ENCODE data around the gene TBPL1. TPM values are rescaled to one million over a fixed set of nuclear protein-coding genes. Genes with fewer than 3 reads are reported as not detected.
"Not testable (repeated sequence)": the region's sequence is repeated elsewhere in the genome, so short reads cannot be mapped to it uniquely, and the experiment has no call there.

Gene TBPL1
- total RNA-seq, 5 donors from 2014 or later (not counting 1 experiment from before 2014, with no cell fraction given) = 27.7 to 30.5 (median 28.9) TPM

GRCh38 chr6:133918208-133918930, 34.7 kb upstream of the TBPL1 start:
- Histone ChIP-seq H3K36me3 (ENCODE audit: control insufficient read depth in 2 of 2, extremely low read depth in 1 of 2, insufficient read depth in 1 of 2, low read length in 1 of 2) (no peaks in the 10 kb centered on the region), H3K27me3 (replicated peaks in 1 of 2; ENCODE audit: control insufficient read depth in 2 of 2, extremely low read depth in 1 of 2, insufficient read depth in 2 of 2, low read length in 1 of 2) (peaks cover 2 to 10% of the 10 kb centered on the region in 2 experiments), H3K9me3 (no peaks in the 10 kb centered on the region), H3K4me1 (ENCODE audit: control insufficient read depth in 1 of 2, extremely low read depth in 1 of 2, insufficient read depth in 2 of 2, low read length in 2 of 2) (no peaks in the 10 kb centered on the region), H3K27ac (ENCODE audit: low read length) (no peak overlapping the region), H3K4me3 (ENCODE audit: control insufficient read depth in 1 of 2, extremely low read depth in 1 of 2, low read length in 1 of 2) (no peak overlapping the region)
- Mint-ChIP-seq H3K9me3 (no peaks in the 10 kb centered on the region), H3K4me1 (peaks cover 4 to 5% (median 4%) of the 10 kb centered on the region in 3 donors), H3K4me3 (no peak overlapping the region), H3K27ac (no peak overlapping the region), H3K36me3 (no peaks in the 10 kb centered on the region), H3K27me3 (peaks cover 5 to 15% of the 10 kb centered on the region in 2 donors)
- POLR2A ChIA-PET = no interaction called here
- no CpG with 5 or more reads among the region's 2 CpGs for WGBS (ENCODE audit: insufficient coverage)
- DNase-seq (no peak), ATAC-seq (replicated peaks in 1 of 4) (no peak)
- CTCF ChIA-PET = interaction anchor here (0.6 to 3.5 kb wide), 7 partner anchors 20 to 739 kb away, joined by 3 to 24 read pairs (median 4); no protein-coding TSS in a partner anchor

GRCh38 chr6:133919362-133919761, 33.7 kb upstream of the TBPL1 start:
- POLR2A ChIA-PET = no interaction called here
- ATAC-seq (replicated peaks in 1 of 4) (no peak), DNase-seq (no peak)
- Histone ChIP-seq H3K4me3 (ENCODE audit: control insufficient read depth in 1 of 2, extremely low read depth in 1 of 2, low read length in 1 of 2) (no peak overlapping the region), H3K36me3 (ENCODE audit: control insufficient read depth in 2 of 2, extremely low read depth in 1 of 2, insufficient read depth in 1 of 2, low read length in 1 of 2) (no peaks in the 10 kb centered on the region), H3K9me3 (no peaks in the 10 kb centered on the region), H3K4me1 (ENCODE audit: control insufficient read depth in 1 of 2, extremely low read depth in 1 of 2, insufficient read depth in 2 of 2, low read length in 2 of 2) (no peaks in the 10 kb centered on the region), H3K27ac (ENCODE audit: low read length) (no peak overlapping the region), H3K27me3 (replicated peaks in 1 of 2; ENCODE audit: control insufficient read depth in 2 of 2, extremely low read depth in 1 of 2, insufficient read depth in 2 of 2, low read length in 1 of 2) (peaks cover 4 to 13% of the 10 kb centered on the region in 2 experiments)
- Mint-ChIP-seq H3K9me3 (no peaks in the 10 kb centered on the region), H3K36me3 (no peaks in the 10 kb centered on the region), H3K27me3 (peaks cover 10 to 21% of the 10 kb centered on the region in 2 donors), H3K27ac (no peak overlapping the region), H3K4me3 (no peak overlapping the region), H3K4me1 (peaks cover 4 to 5% (median 4%) of the 10 kb centered on the region in 3 donors)
- CTCF ChIA-PET = no interaction called here
- WGBS (ENCODE audit: insufficient coverage) = 64% methylated on average over 3 of the region's 5 CpGs

- Histone ChIP-seq H3K27ac (ENCODE audit: low read length) (no peak overlapping the region), H3K4me3 (ENCODE audit: control insufficient read depth in 1 of 2, extremely low read depth in 1 of 2, low read length in 1 of 2) (no peak overlapping the region), H3K36me3 (ENCODE audit: control insufficient read depth in 2 of 2, extremely low read depth in 1 of 2, insufficient read depth in 1 of 2, low read length in 1 of 2) (no peaks in the 10 kb centered on the region), H3K9me3 (no peaks in the 10 kb centered on the region), H3K4me1 (ENCODE audit: control insufficient read depth in 1 of 2, extremely low read depth in 1 of 2, insufficient read depth in 2 of 2, low read length in 2 of 2) (no peaks in the 10 kb centered on the region), H3K27me3 (replicated peaks in 1 of 2; ENCODE audit: control insufficient read depth in 2 of 2, extremely low read depth in 1 of 2, insufficient read depth in 2 of 2, low read length in 1 of 2) (peaks cover 2 to 13% of the 10 kb centered on the region in 2 experiments)
- ATAC-seq (replicated peaks in 1 of 4) (peak; percentile 34 to 71 (median 48)), DNase-seq (peak; percentile 19 to 80 (median 58))
- ChIA-PET POLR2A (interaction anchor here in 1 of 2 donors (0.5 kb wide), 1 partner anchor 1121 kb away, joined by 12 read pairs; no protein-coding TSS in a partner anchor), CTCF (interaction anchor here (0.6 to 7.8 kb wide), 16 partner anchors 8 to 1251 kb away, joined by 3 to 201 read pairs (median 4); partner anchors contain the start of gene TBPL1 (in 1 of the 2))
- H3K27ac Mint-ChIP-seq = no peak overlapping the region
- H3K4me1 Mint-ChIP-seq = peaks cover 4 to 5% (median 4%) of the 10 kb centered on the region in 3 donors
- H3K9me3 Mint-ChIP-seq = no peaks in the 10 kb centered on the region
- no CpG with 5 or more reads among the region's 6 CpGs for WGBS (ENCODE audit: insufficient coverage)
- no peak overlapping the region for H3K4me3 Mint-ChIP-seq
- no peaks in the 10 kb centered on the region for H3K36me3 Mint-ChIP-seq
- H3K27me3 Mint-ChIP-seq = peaks cover 9 to 23% of the 10 kb centered on the region in 2 donors
These were observed 31.7 kb upstream of the TBPL1 start for GRCh38 chr6:133921249-133921859.

- H3K4me1 Mint-ChIP-seq = no peaks in the 10 kb centered on the region
- ChIA-PET CTCF (interaction anchor here (0.5 to 7.8 kb wide), 52 partner anchors 8 to 1253 kb away, joined by 3 to 201 read pairs (median 5); partner anchors contain the start of gene TBPL1 (in 1 of the 2)), POLR2A (interaction anchor here in 1 of 2 donors (0.5 kb wide), 1 partner anchor 1213 kb away, joined by 3 read pairs; no protein-coding TSS in a partner anchor)
- no peaks in the 10 kb centered on the region for H3K9me3 ChIP-seq
- DNase-seq (peak in 33 of 35 experiments; percentile 8 to 82 (median 42)), ATAC-seq (replicated peaks in 1 of 4) (peak; percentile 80 to 89 (median 86))
- peaks cover 20 to 40% of the 10 kb centered on the region in 2 donors for H3K27me3 Mint-ChIP-seq
- H3K4me1 ChIP-seq (ENCODE audit: control insufficient read depth in 1 of 2, extremely low read depth in 1 of 2, insufficient read depth in 2 of 2, low read length in 2 of 2) = no peaks in the 10 kb centered on the region
- H3K27me3 ChIP-seq (replicated peaks in 1 of 2; ENCODE audit: control insufficient read depth in 2 of 2, extremely low read depth in 1 of 2, insufficient read depth in 2 of 2, low read length in 1 of 2) = peaks cover 6 to 19% of the 10 kb centered on the region in 2 experiments
- no peak overlapping the region for H3K27ac ChIP-seq (ENCODE audit: low read length)
- H3K4me3 Mint-ChIP-seq = no peak overlapping the region
- no peaks in the 10 kb centered on the region for H3K36me3 ChIP-seq (ENCODE audit: control insufficient read depth in 2 of 2, extremely low read depth in 1 of 2, insufficient read depth in 1 of 2, low read length in 1 of 2)
- H3K36me3 Mint-ChIP-seq = no peaks in the 10 kb centered on the region
- no peak overlapping the region for H3K27ac Mint-ChIP-seq
- H3K9me3 Mint-ChIP-seq = no peaks in the 10 kb centered on the region
- no peak overlapping the region for H3K4me3 ChIP-seq (ENCODE audit: control insufficient read depth in 1 of 2, extremely low read depth in 1 of 2, low read length in 1 of 2)
- WGBS (ENCODE audit: insufficient coverage) = 24% methylated on average over 3 of the region's 6 CpGs
These were observed 29.0 kb upstream of the TBPL1 start for GRCh38 chr6:133923938-133924593.

GRCh38 chr6:133931221-133931620, 21.8 kb upstream of the TBPL1 start:
- H3K9me3 ChIP-seq; H3K27ac Mint-ChIP-seq; POLR2A ChIA-PET; H3K27me3 ChIP-seq (replicated peaks in 1 of 2; ENCODE audit: control insufficient read depth in 2 of 2, extremely low read depth in 1 of 2, insufficient read depth in 2 of 2, low read length in 1 of 2); H3K36me3 ChIP-seq (ENCODE audit: control insufficient read depth in 2 of 2, extremely low read depth in 1 of 2, insufficient read depth in 1 of 2, low read length in 1 of 2); H3K4me3 Mint-ChIP-seq; H3K4me1 Mint-ChIP-seq; H3K4me1 ChIP-seq (ENCODE audit: control insufficient read depth in 1 of 2, extremely low read depth in 1 of 2, insufficient read depth in 2 of 2, low read length in 2 of 2); DNase-seq; H3K36me3 Mint-ChIP-seq; H3K27ac ChIP-seq (ENCODE audit: low read length); ATAC-seq (replicated peaks in 1 of 4); H3K4me3 ChIP-seq (ENCODE audit: control insufficient read depth in 1 of 2, extremely low read depth in 1 of 2, low read length in 1 of 2): not testable (repeated sequence)
- WGBS (ENCODE audit: insufficient coverage) = 60% methylated on average over 1 of the region's 6 CpGs
- Mint-ChIP-seq H3K9me3 (peaks cover 6 to 11% (median 7%) of the 10 kb centered on the region in 3 donors), H3K27me3 (peaks cover 47 to 49% of the 10 kb centered on the region in 2 donors)
- CTCF ChIA-PET = interaction anchor here in 1 of 2 donors (1.2 kb wide), 1 partner anchor 34 kb away, joined by 3 read pairs; no protein-coding TSS in a partner anchor

- H3K4me3 Mint-ChIP-seq; CTCF ChIA-PET; H3K9me3 ChIP-seq; H3K4me1 Mint-ChIP-seq; POLR2A ChIA-PET; H3K27ac ChIP-seq (ENCODE audit: low read length); H3K4me3 ChIP-seq (ENCODE audit: control insufficient read depth in 1 of 2, extremely low read depth in 1 of 2, low read length in 1 of 2); H3K27me3 ChIP-seq (replicated peaks in 1 of 2; ENCODE audit: control insufficient read depth in 2 of 2, extremely low read depth in 1 of 2, insufficient read depth in 2 of 2, low read length in 1 of 2); H3K36me3 Mint-ChIP-seq; H3K27ac Mint-ChIP-seq; H3K36me3 ChIP-seq (ENCODE audit: control insufficient read depth in 2 of 2, extremely low read depth in 1 of 2, insufficient read depth in 1 of 2, low read length in 1 of 2); ATAC-seq (replicated peaks in 1 of 4); H3K4me1 ChIP-seq (ENCODE audit: control insufficient read depth in 1 of 2, extremely low read depth in 1 of 2, insufficient read depth in 2 of 2, low read length in 2 of 2); DNase-seq: not testable (repeated sequence)
- Mint-ChIP-seq H3K27me3 (peaks cover 36 to 46% of the 10 kb centered on the region in 2 donors), H3K9me3 (peaks cover 6 to 11% (median 7%) of the 10 kb centered on the region in 3 donors)
- WGBS (ENCODE audit: insufficient coverage) = no CpG with 5 or more reads among the region's 3 CpGs
These were observed 16.7 kb upstream of the TBPL1 start for GRCh38 chr6:133936352-133936751.

Measured in T-cell (primary cell).